Thyroid gland (tissue), 4 donors: ENCODE data around the gene MCAM.

Experiments used
- CTCF ChIP-seq, 6 experiments: fragments of 200-600 bp in 3 of 6; fragments of 450-650 bp in 3 of 6; sonication (generic) in 3 of 6; IDR thresholded peaks; one replicate each; pipeline ENCODE4 v1.5.1; 2016 to 2019; ENCODE audit warnings: antibody characterized with exemption in 6 of 6, mild to moderate bottlenecking in 2 of 6, inconsistent platforms in 1 of 6, moderate library complexity in 1 of 6
- POLR2A ChIP-seq, 2 donors: fragments of 450-650 bp; IDR thresholded peaks; one replicate each; pipeline ENCODE4 v1.6.1; 2017; ENCODE audit warnings: antibody characterized with exemption in 2 of 2, mild to moderate bottlenecking in 2 of 2, moderate library complexity in 1 of 2

GRCh38 chr11:119365071-119365591 is 48.2 kb upstream of the MCAM start:
- TF ChIP-seq CTCF (IDR thresholded peaks at IDR 0.05) (no peak), POLR2A (IDR thresholded peaks at IDR 0.05) (no peak)
